H1 (cell line): ENCODE measurements around the gene ACTG1. TPM values are rescaled to one million over a fixed set of nuclear protein-coding genes. Genes with fewer than 3 reads are reported as not detected.

Experiments
- ATF2 ChIP-seq: IDR thresholded peaks from 2 replicates; pipeline ENCODE4 v1.6.1; 2012; ENCODE audit warnings: low read length, inconsistent platforms
- CBX8 ChIP-seq: fragments of 300-800, 300-1000 bp; sonication (generic); IDR thresholded peaks from 2 replicates; pipeline ENCODE4 v1.7.1; 2016; ENCODE audit warnings: low read depth, low read length, borderline replicate concordance
- CEBPB ChIP-seq: IDR thresholded peaks from 2 replicates; pipeline ENCODE4 v1.6.1; 2012; ENCODE audit warnings: low read depth, low read length
- CTBP2 ChIP-seq: IDR thresholded peaks from 2 replicates; pipeline ENCODE4 v1.7.0; 2011; ENCODE audit warnings: borderline replicate concordance, mild to moderate bottlenecking, moderate library complexity, mixed read lengths, low read length; ENCODE audit not compliant: insufficient read depth, insufficient read length
- E2F6 ChIP-seq: IDR thresholded peaks from 2 replicates; pipeline ENCODE4 v1.6.1; 2012; ENCODE audit warnings: inconsistent platforms
- HDAC2 ChIP-seq, 2 experiments: fragments of 300-600 bp in 1 of 2; sonication (generic) in 1 of 2; IDR thresholded peaks; 2 replicates each; pipeline ENCODE4 v1.6.1; 2011 to 2012; ENCODE audit warnings: low read depth in 2 of 2, low read length in 2 of 2, mild to moderate bottlenecking in 2 of 2, moderate library complexity in 2 of 2, borderline replicate concordance in 1 of 2, inconsistent platforms in 1 of 2
- HDAC6 ChIP-seq: IDR thresholded peaks from one replicate; pipeline ENCODE4 v1.7.1; 2012; ENCODE audit warnings: low read depth, mild to moderate bottlenecking, inconsistent platforms, low read length, moderate library complexity
- KDM4A ChIP-seq: IDR thresholded peaks from one replicate; pipeline ENCODE4 v1.7.1; 2012; ENCODE audit warnings: low read depth, mild to moderate bottlenecking, moderate library complexity, low read length, inconsistent platforms; ENCODE audit not compliant: severe bottlenecking
- MAFK ChIP-seq: IDR thresholded peaks from 2 replicates; pipeline ENCODE4 v1.6.1; 2012; ENCODE audit warnings: low read depth, mild to moderate bottlenecking, improper control_type of control experiment, low read length
- NRF1 ChIP-seq: IDR thresholded peaks from 2 replicates; pipeline ENCODE4 v1.6.1; 2011; ENCODE audit warnings: mild to moderate bottlenecking, low read depth, low read length, improper control_type of control experiment
- PHF8 ChIP-seq: fragments of 200-600 bp; sonication (generic); conservative IDR thresholded peaks from 2 replicates; pipeline ENCODE4 v1.7.1; 2012; ENCODE audit warnings: low read depth, mild to moderate bottlenecking, inconsistent platforms, low read length, moderate library complexity
- POU5F1 ChIP-seq: IDR thresholded peaks from 2 replicates; pipeline ENCODE4 v1.6.1; 2011; ENCODE audit warnings: low read depth, mild to moderate bottlenecking, low read length, moderate library complexity
- SAP30 ChIP-seq: fragments of 300-600 bp; sonication (generic); IDR thresholded peaks from 2 replicates; pipeline ENCODE4 v1.7.1; 2012; ENCODE audit warnings: low read length, moderate library complexity, mild to moderate bottlenecking, inconsistent platforms; ENCODE audit not compliant: insufficient read depth, insufficient replicate concordance
- SP4 ChIP-seq: IDR thresholded peaks from 2 replicates; pipeline ENCODE4 v1.6.1; 2012; ENCODE audit warnings: low read length, inconsistent platforms
- SUZ12 ChIP-seq: fragments of 200-600 bp; sonication (generic); IDR thresholded peaks from 2 replicates; pipeline ENCODE4 v1.6.1; 2012; ENCODE audit warnings: mild to moderate bottlenecking, inconsistent platforms, low read length, moderate library complexity, mixed read lengths
- TAF1 ChIP-seq: IDR thresholded peaks from 2 replicates; pipeline ENCODE4 v1.6.1; 2011; ENCODE audit warnings: mild to moderate bottlenecking, low read depth, low read length
- TBP ChIP-seq: IDR thresholded peaks from 2 replicates; pipeline ENCODE4 v1.6.1; 2011; ENCODE audit warnings: low read depth, low read length, improper control_type of control experiment
- TCF12 ChIP-seq: IDR thresholded peaks from 2 replicates; pipeline ENCODE4 v1.6.1; 2011; ENCODE audit warnings: low read depth, mild to moderate bottlenecking, low read length
- USF2 ChIP-seq: IDR thresholded peaks from 2 replicates; pipeline ENCODE4 v1.6.1; 2011; ENCODE audit warnings: low read length, improper control_type of control experiment
- ZNF274 ChIP-seq: IDR thresholded peaks from 2 replicates; pipeline ENCODE4 v1.7.0; 2012; ENCODE audit warnings: low read length, borderline replicate concordance; ENCODE audit errors: extremely low read depth
- polyA plus RNA-seq, 7 experiments: library from polyadenylated mRNA; depleted of rRNA in 3 of 7; stranded (reverse) in 5 of 7; unstranded in 2 of 7; fragments of >200 nt in 5 of 7; fragments of 200-250 nt in 2 of 7; gene quantifications; 1 replicate in 5 of 7; 2 replicates in 1 of 7; 4 replicates in 1 of 7; pipeline versions ENCODE4 v1.2.1 to v1.2.3, GENCODE V29; 2011 to 2013; ENCODE audit warnings: missing spikeins in 2 of 7, mixed read lengths in 2 of 7
- total RNA-seq: library from RNA; stranded (reverse); fragmentation: NEBNext Ultra II Directional; extraction: Animal tissue kit (Norgen Biotek cat#: 25700); gene quantifications from 2 replicates; pipeline ENCODE4 v1.2.1, GENCODE V29; 2021

Gene ACTG1
- total and polyA plus RNA-seq, 2 of the 8 experiments (the other 6 are each of a cell fraction or from before 2014, with no cell fraction given), result 3,535 to 5,010 TPM

GRCh38 chr17:81484195-81484979 is 28.2 kb downstream of the ACTG1 start (continued):
- peak; percentile 66; the same call in 1 of the 2 replicates for TF ChIP-seq ATF2
- no peak for TF ChIP-seq NRF1
- peak; percentile 86 for TF ChIP-seq E2F6
- no peak for TF ChIP-seq HDAC6
- TF ChIP-seq PHF8, result no peak; the same call in 1 of the 2 replicates
- TF ChIP-seq CTBP2, result no peak
- TF ChIP-seq HDAC2 (IDR thresholded peaks at IDR 0.05; ENCODE audit: borderline replicate concordance in 1 of 2, low read depth in 2 of 2, low read length in 2 of 2), result peak; percentile 20 to 76; a peak in 1 of 4 replicates
- TF ChIP-seq CBX8, result no peak
- TF ChIP-seq SAP30, result no peak
- TF ChIP-seq TCF12, result peak; percentile 66; the same call in 1 of the 2 replicates
- TF ChIP-seq KDM4A, result peak; percentile 84
- TF ChIP-seq USF2, result 0 out of 2 replicates have a peak, but pooled peaks have one; percentile 21
- TF ChIP-seq TBP, result 0 out of 2 replicates have a peak, but pooled peaks have one; percentile 14
- no peak for TF ChIP-seq SP4
- no peak; the same call in 1 of the 2 replicates for TF ChIP-seq SUZ12
- no peak for TF ChIP-seq MAFK
- TF ChIP-seq POU5F1, result no peak
- no peak for TF ChIP-seq ZNF274
- no peak for TF ChIP-seq TAF1
- TF ChIP-seq CEBPB, result no peak
